Measurements from ENCODE around the gene SLC25A25.

The SLC25A25 gene

DNA sequence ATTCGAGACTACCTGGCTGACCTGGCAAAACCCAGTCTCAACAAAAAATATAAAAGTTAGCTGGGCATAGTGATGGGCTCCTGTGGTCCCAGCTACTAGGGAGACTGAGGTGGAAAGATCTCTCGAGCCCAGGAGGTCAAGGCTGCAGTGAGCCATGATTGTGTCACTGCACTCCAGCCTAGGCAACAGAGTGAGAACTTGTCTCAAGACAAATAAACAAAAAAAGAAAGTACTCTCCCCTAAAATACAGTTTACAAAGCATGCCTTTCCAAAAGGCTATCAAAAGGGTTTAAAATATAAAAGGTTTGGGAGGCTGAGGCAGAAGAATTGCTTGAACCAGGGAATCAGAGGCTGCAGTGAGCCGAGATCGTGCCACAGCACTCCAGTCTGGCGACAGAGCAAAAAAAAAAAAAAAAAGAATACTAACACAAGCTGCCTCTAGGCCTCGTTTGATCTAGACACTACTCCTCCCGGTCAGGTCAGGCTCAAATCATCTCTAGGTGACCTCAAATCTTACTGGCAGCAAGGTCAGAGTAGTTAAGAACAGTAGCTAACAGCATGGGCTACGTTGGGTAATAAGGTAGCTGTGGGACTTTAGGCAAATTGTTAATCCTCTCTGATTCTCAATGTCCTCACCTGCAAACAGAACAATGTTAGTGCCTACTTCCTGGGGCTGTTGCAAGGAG, 10.2 kb upstream of the SLC25A25 start:
- DNase-seq (ENCODE audit: extremely low read depth, low read depth) = no peak
- H3K4me3 ChIP-seq (replicated peaks; ENCODE audit: low read depth, low read length) = no peak overlapping the region
- TF ChIP-seq, protein P1, sequence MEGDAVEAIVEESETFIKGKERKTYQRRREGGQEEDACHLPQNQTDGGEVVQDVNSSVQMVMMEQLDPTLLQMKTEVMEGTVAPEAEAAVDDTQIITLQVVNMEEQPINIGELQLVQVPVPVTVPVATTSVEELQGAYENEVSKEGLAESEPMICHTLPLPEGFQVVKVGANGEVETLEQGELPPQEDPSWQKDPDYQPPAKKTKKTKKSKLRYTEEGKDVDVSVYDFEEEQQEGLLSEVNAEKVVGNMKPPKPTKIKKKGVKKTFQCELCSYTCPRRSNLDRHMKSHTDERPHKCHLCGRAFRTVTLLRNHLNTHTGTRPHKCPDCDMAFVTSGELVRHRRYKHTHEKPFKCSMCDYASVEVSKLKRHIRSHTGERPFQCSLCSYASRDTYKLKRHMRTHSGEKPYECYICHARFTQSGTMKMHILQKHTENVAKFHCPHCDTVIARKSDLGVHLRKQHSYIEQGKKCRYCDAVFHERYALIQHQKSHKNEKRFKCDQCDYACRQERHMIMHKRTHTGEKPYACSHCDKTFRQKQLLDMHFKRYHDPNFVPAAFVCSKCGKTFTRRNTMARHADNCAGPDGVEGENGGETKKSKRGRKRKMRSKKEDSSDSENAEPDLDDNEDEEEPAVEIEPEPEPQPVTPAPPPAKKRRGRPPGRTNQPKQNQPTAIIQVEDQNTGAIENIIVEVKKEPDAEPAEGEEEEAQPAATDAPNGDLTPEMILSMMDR (IDR thresholded peaks at IDR 0.05; ENCODE audit: low read depth, low read length, missing control alignments) = no peak

DNA sequence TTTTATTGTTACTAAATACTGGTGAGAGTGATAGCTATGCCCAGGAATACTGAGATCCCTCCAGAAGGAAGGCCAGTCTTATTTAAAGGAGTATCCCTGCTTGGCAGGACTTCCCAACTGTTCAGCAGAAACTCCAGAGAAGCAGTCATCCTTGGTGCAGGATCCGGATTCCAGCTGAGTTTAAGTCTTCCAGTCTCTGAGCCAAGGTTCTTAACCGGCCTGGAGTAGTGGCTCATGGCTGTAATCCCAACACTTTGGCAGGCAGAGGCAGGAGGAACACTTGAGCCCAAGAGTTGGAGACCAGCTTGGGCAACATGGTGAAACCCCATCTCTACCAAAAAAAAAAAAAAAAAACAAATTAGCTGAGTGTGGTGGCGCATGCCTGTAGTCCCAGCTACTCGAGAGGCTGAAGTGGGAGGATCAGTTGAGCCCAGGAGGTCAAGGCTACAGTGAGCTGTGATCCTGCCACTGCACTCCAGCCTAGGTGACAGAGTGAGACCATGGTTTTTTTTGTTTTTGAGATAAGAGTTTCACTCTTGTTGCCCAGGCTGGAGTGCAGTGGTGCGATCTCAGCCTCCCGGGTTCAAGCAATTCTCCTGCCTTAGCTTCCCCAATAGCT, 8.6 kb upstream of the SLC25A25 start:
- H3K4me3 ChIP-seq (replicated peaks; ENCODE audit: low read depth, low read length) = no peak overlapping the region
- DNase-seq (ENCODE audit: extremely low read depth, low read depth) = no peak
- TF ChIP-seq, protein P1 (IDR thresholded peaks at IDR 0.05; ENCODE audit: low read depth, low read length, missing control alignments) = no peak

DNA sequence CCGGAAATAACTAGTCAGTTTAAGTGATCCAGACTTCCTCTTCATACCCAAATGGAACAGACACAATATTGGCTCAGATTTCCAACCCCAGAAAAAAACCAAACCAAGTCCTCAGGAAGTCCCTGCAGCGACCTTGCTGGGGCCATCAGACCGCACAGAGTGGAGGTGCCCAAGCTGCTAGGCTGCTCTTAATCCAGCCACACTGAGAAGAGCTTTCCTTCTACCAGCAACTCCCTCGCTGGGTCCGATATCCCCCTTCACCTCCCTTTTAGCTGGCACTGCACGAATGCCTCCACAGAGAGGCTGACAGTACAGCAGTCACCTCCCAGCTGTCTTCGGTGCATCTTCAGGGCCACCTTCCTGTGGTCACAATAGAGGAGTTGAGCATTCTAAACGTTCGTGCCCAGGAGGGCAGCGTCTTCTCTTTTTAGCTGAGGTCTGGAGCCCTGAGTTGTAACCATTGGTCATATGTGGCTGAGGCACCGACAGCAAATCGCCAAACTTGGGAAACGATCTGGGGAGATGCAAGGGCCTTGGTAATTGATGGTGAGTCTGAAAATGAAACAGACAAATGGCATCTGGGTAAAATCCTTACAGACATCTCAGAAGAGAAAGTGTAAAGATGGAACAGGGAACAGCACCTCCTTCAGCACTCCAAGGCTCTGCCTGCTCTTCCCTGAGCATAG, 6.6 kb upstream of the SLC25A25 start:
- TF ChIP-seq, protein P1 (IDR thresholded peaks at IDR 0.05; ENCODE audit: low read depth, low read length, missing control alignments) = no peak
- no peak overlapping the region for H3K4me3 ChIP-seq (replicated peaks; ENCODE audit: low read depth, low read length)
- no peak for DNase-seq (ENCODE audit: extremely low read depth, low read depth)

DNA sequence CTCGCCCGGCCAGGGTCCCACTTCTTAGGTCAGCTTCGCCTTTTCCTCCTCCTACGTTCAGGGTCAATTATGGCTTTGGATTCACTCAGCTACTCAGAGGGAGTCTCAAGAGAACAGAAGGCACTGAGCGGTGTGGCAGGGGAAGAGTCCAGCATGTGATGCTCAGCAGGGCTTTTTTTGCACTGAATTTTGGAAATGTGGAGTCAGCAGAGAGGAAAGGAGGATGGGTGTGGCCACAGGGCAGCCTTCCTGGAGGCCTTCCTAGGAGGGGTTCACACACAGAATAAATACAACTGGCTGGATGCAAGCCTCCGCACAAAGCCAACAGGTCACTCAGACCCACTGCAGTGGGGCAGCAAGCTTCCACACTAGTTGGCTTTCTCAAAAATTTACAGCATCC, 5.8 kb upstream of the SLC25A25 start:
- TF ChIP-seq, protein P1 (IDR thresholded peaks at IDR 0.05; ENCODE audit: low read depth, low read length, missing control alignments) = no peak
- DNase-seq (ENCODE audit: extremely low read depth, low read depth) = no peak

DNA sequence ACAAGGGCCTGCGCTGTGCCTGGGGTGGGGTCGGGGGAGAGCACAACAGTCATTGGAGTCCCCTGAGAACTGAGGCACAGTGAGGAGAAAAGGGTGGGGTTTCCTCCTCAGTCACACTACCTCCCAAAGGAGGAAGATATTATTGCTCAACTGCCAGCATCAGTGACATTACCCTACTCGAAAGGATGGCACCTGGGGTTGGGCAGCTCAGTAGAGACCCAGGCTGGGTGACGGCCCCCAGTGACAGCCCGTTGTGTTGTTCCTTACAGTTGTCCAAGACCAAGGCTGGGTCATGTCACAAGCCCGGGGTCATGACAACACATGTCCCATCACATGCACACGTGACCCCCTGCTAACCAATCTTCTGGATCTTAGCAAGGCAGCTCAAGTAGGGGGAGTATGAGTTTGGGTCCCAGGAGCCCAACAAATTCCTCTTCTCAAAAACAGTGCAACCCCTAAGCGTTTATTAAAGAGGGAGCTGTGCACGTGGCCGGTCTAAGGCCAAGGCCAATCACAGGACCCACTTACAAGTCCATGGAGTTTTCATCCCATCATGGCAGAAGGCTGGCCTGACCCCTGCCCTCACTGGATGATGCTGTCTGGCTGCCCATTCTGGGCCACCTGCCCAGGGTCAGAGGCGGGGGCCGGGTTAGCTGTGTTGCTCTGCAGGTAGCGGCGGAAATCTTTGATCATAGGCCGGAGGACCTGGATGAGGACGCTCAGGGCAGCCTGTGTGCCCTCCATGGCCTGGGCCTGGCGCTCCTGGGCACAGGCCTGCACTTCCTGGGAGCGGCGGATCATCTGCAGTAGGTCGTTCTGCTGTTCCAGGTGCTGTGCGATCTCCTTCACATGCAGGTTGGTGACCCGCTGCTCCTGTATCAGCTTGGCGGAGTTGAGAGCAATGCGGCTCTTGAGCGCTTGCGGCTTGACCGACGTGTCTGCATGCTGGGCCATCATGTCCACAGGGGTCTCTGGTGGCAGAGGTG, 4.9 kb upstream of the SLC25A25 start:
- H3K4me3 ChIP-seq (replicated peaks; ENCODE audit: low read depth, low read length) = no peak overlapping the region
- DNase-seq (ENCODE audit: extremely low read depth, low read depth) = no peak
- TF ChIP-seq, protein P1 (IDR thresholded peaks at IDR 0.05; ENCODE audit: low read depth, low read length, missing control alignments) = no peak

More for the DNA sequence above, 5.8 kb upstream of the SLC25A25 start:
- no peak overlapping the region for H3K4me3 ChIP-seq (replicated peaks; ENCODE audit: low read depth, low read length)
